GM12891 (cell line): ENCODE results near the gene OR10S1. TPM values are rescaled to one million over a fixed set of nuclear protein-coding genes. Genes with fewer than 3 reads are reported as not detected.
"Not testable (repeated sequence)": the region's sequence is repeated elsewhere in the genome, so short reads cannot be mapped to it uniquely, and the experiment has no call there.

ENCODE experiments used
- DNase-seq: peaks from one replicate; pipeline ENCODE4 v3.0.0; 2011; ENCODE audit warnings: low spot score; ENCODE audit not compliant: insufficient read length
- FAIRE-seq: peaks from 2 replicates; lab custom pipeline; 2011; peaks lifted over from hg19 to GRCh38; lab: Jason Lieb, UNC
- PAX5 ChIP-seq: IDR thresholded peaks from 2 replicates; pipeline ENCODE4 v1.6.1; 2011; ENCODE audit warnings: low read length, moderate library complexity, mild to moderate bottlenecking; ENCODE audit not compliant: insufficient read depth, severe bottlenecking
- POLR2A ChIP-seq: IDR thresholded peaks from 2 replicates; pipeline ENCODE4 v1.6.1; 2011; ENCODE audit warnings: low read depth, low read length, control low read depth
- POLR2AphosphoS5 ChIP-seq: IDR thresholded peaks from 2 replicates; pipeline ENCODE4 v1.6.1; 2011; ENCODE audit warnings: low read depth, low read length, control low read depth
- POU2F2 ChIP-seq: IDR thresholded peaks from 2 replicates; pipeline ENCODE4 v1.6.1; 2011; ENCODE audit warnings: low read depth, mild to moderate bottlenecking, control low read depth, low read length, moderate library complexity
- SPI1 ChIP-seq: IDR thresholded peaks from 2 replicates; pipeline ENCODE4 v1.6.1; 2011; ENCODE audit warnings: low read depth, low read length, control low read depth
- TAF1 ChIP-seq: IDR thresholded peaks from 2 replicates; pipeline ENCODE4 v1.6.1; 2011; ENCODE audit warnings: low read depth, low read length, control low read depth
- polyA plus RNA-seq: library from polyadenylated mRNA; unstranded; fragments of >200 nt; gene quantifications from one replicate; pipeline ENCODE4 v1.2.1, GENCODE V29; 2012; ENCODE audit warnings: low read depth, missing spikeins, inconsistent platforms; ENCODE audit not compliant: missing spikeins

The OR10S1 gene
- not detected for polyA plus RNA-seq

GRCh38 chr11:123977731-123978347, at the start of gene OR10S1:
Gene OR10S1 (minus strand): TSS chr11:123977781. CDS start chr11:123977664, 117 bp downstream.
- no peak for FAIRE-seq
- TF ChIP-seq SPI1, result no peak
- TF ChIP-seq POLR2AphosphoS5, result no peak
- TF ChIP-seq POU2F2, result no peak
- no peak for TF ChIP-seq PAX5
- TF ChIP-seq TAF1, result no peak
- no peak for TF ChIP-seq POLR2A

DNA sequence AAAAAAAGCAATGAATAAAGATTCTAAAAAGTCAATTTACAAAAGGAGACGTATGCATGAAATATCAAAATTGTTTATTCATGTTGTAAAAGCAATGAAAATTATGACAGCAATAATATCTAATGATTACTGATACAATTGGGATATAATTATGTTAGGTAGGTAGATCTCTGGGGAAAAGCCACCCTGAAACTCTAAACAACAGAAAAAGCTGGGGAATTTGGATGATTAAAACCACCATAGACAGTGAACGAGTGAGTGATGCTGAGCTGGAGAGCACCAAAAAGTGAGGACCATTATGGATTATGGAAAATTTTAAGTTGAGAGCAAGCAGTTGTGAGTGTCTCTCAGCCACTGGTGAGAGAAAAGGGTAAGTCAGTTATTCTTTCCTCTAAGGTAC, 48.9 kb upstream of the OR10S1 start, which contains the start of gene OR10G8:
Gene OR10G8 (plus strand): TSS at position 301 of the 400 bp plus-strand sequence. CDS start 2,825 bp downstream, outside the sequence.
- FAIRE-seq, result no peak
- TF ChIP-seq SPI1 (no peak), POU2F2 (no peak), POLR2AphosphoS5 (no peak), TAF1 (no peak), POLR2A (no peak), PAX5 (no peak)
- DNase-seq, result no peak

More at GRCh38 chr11:123977731-123978347, at the start of gene OR10S1:
- DNase-seq, result no peak

DNA sequence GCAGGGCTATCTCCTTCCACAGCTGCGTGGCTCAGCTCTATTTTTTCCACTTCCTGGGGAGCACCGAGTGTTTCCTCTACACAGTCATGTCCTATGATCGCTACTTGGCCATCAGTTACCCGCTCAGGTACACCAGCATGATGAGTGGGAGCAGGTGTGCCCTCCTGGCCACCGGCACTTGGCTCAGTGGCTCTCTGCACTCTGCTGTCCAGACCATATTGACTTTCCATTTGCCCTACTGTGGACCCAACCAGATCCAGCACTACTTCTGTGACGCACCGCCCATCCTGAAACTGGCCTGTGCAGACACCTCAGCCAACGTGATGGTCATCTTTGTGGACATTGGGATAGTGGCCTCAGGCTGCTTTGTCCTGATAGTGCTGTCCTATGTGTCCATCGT, 38.3 kb upstream of the OR10S1 start:
- FAIRE-seq, result peak; percentile 69
- DNase-seq, result not testable (repeated sequence)

- TF ChIP-seq PAX5 (no peak), POLR2A (no peak), SPI1 (no peak), POU2F2 (no peak), TAF1 (no peak)
- DNase-seq (no peak), FAIRE-seq (no peak)
These were observed 35.1 kb upstream of the OR10S1 start, which contains the start of gene OR10G4 for GRCh38 chr11:124012697-124013096. Gene OR10G4 (plus strand): TSS chr11:124012997. CDS start chr11:124015575, 2,578 bp downstream.

GRCh38 chr11:123995119-123995518, 17.5 kb upstream of the OR10S1 start, which contains the start of gene OR10G6:
Gene OR10G6 (minus strand): TSS chr11:123995161. CDS start chr11:123995161, 0 bp downstream.
- DNase-seq, result no peak
- TF ChIP-seq PAX5 (no peak), TAF1 (no peak), POLR2AphosphoS5 (no peak), POLR2A (no peak), SPI1 (no peak), POU2F2 (no peak)
- no peak for FAIRE-seq

- TF ChIP-seq POU2F2 (no peak), POLR2AphosphoS5 (no peak), POLR2A (no peak), PAX5 (no peak), TAF1 (no peak), SPI1 (no peak)
- DNase-seq (no peak), FAIRE-seq (no peak)
These were observed 1.7 kb upstream of the OR10S1 start for GRCh38 chr11:123979311-123979710.

GRCh38 chr11:123976770-123977560, 616 bp downstream of the OR10S1 start:
- no peak for TF ChIP-seq POU2F2
- TF ChIP-seq POLR2AphosphoS5, result no peak
- no peak for TF ChIP-seq TAF1
- TF ChIP-seq POLR2A, result no peak
- no peak for TF ChIP-seq PAX5
- no peak for TF ChIP-seq SPI1
- FAIRE-seq (no peak), DNase-seq (no peak)

DNA sequence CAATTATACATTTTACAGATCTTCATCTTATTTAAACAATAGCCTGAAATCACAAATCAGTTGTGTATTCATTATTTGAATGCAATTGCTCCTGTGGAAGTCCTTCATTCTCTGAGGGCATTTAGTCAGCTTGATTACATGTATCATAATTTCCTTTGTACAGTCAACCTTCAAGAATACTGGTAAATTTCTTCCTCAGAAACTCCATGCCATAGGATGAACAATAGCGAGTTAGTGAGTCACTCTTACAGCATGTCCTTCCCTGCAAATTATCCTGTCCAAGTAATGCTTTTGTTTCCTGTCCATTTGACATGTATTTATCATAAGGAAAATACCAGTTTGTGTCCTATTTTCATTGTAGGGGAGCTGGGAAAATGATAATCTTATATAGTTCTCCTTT, 3.8 kb downstream of the OR10S1 start:
- DNase-seq (no peak), FAIRE-seq (no peak)
- TF ChIP-seq SPI1 (no peak), TAF1 (no peak), POLR2AphosphoS5 (no peak), POU2F2 (no peak), PAX5 (no peak), POLR2A (no peak)

DNA sequence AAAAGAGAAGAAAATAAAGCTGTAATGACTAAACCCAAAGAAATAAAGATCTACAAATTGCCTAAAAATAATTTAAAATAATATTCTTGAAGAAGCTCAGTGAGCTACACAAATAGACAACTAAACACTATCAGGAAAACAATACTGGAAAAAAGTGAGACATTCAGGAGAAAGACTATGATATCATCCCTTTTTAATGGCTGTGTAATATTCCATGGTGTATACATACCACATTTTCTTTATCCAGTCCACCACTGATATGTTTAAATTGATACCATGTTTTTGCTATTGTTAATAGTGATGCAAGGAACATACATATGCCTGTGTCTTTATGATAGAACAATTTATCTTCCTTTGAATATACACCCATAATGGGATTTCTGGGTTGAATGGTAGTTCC, 20.8 kb downstream of the OR10S1 start:
- DNase-seq (no peak), FAIRE-seq (no peak)
- TF ChIP-seq POLR2A, result no peak
- no peak for TF ChIP-seq POU2F2
- TF ChIP-seq TAF1, result no peak
- TF ChIP-seq POLR2AphosphoS5, result no peak
- TF ChIP-seq SPI1, result no peak
- TF ChIP-seq PAX5, result no peak

GRCh38 chr11:123945132-123945531, 32.4 kb downstream of the OR10S1 start:
- DNase-seq, result no peak
- no peak for FAIRE-seq
- TF ChIP-seq POLR2A (no peak), POLR2AphosphoS5 (no peak), SPI1 (no peak), POU2F2 (no peak), PAX5 (no peak), TAF1 (no peak)
